NAMALWA (cell line): Measurements from ENCODE around the gene FARS2.

Source experiments
- DNase-seq: peaks from one replicate; pipeline ENCODE4 v3.0.0-alpha.2; 2015; ENCODE audit warnings: low spot score

Gene FARS2

GRCh38 chr6:5249451-5250122 lies 11.7 kb upstream of the FARS2 start:
- DNase-seq, result no peak

GRCh38 chr6:5250451-5250850 lies 10.9 kb upstream of the FARS2 start:
- DNase-seq, result no peak

- DNase-seq, result no peak
Measured at GRCh38 chr6:5250911-5251310, 10.4 kb upstream of the FARS2 start.

- DNase-seq, result no peak
Measured at GRCh38 chr6:5256952-5257351, 4.4 kb upstream of the FARS2 start.

- DNase-seq, result no peak
Measured at GRCh38 chr6:5257400-5257799, 3.9 kb upstream of the FARS2 start.

- no peak for DNase-seq
Measured at GRCh38 chr6:5259428-5259827, 1.9 kb upstream of the FARS2 start.

GRCh38 chr6:5260111-5260620 lies 1.1 kb upstream of the FARS2 start:
- DNase-seq, result peak; percentile 87

GRCh38 chr6:5261545-5262109 lies 314 bp downstream of the FARS2 start:
- no peak for DNase-seq

GRCh38 chr6:5266423-5266822 lies 5.1 kb downstream of the FARS2 start:
- DNase-seq, result no peak

- DNase-seq, result no peak
Measured at GRCh38 chr6:5270093-5270680, 8.9 kb downstream of the FARS2 start.

- no peak for DNase-seq
Measured at GRCh38 chr6:5271926-5272325, 10.6 kb downstream of the FARS2 start.

GRCh38 chr6:5274231-5274630 lies 12.9 kb downstream of the FARS2 start:
- DNase-seq, result no peak

GRCh38 chr6:5275497-5275896 lies 14.2 kb downstream of the FARS2 start:
- no peak for DNase-seq

GRCh38 chr6:5276581-5276980 lies 15.3 kb downstream of the FARS2 start:
- no peak for DNase-seq

GRCh38 chr6:5277589-5277988 lies 16.3 kb downstream of the FARS2 start:
- no peak for DNase-seq

- DNase-seq, result no peak
Measured at GRCh38 chr6:5278047-5278446, 16.7 kb downstream of the FARS2 start.

- DNase-seq, result no peak
Measured at GRCh38 chr6:5278565-5279120, 17.3 kb downstream of the FARS2 start.

GRCh38 chr6:5279891-5280338 lies 18.6 kb downstream of the FARS2 start:
- no peak for DNase-seq

- DNase-seq, result no peak
Measured at GRCh38 chr6:5280920-5281319, 19.6 kb downstream of the FARS2 start.

GRCh38 chr6:5282191-5282623 lies 20.9 kb downstream of the FARS2 start:
- DNase-seq, result no peak

GRCh38 chr6:5285081-5285480 lies 23.8 kb downstream of the FARS2 start:
- DNase-seq, result no peak

GRCh38 chr6:5285526-5285925 lies 24.2 kb downstream of the FARS2 start:
- DNase-seq, result no peak

- no peak for DNase-seq
Measured at GRCh38 chr6:5286780-5287179, 25.5 kb downstream of the FARS2 start.
